Fibroblast of lung (primary cell): ENCODE measurements around the gene RCAN1. TPM values are rescaled to one million over a fixed set of nuclear protein-coding genes. Genes with fewer than 3 reads are reported as not detected.
A peak's percentile ranks its signal among the peaks of the same experiment; 100 is the strongest.

ENCODE experiments used
- DNase-seq, 2 donors: peaks; one replicate each; pipeline versions ENCODE4 v3.0.0 to v3.0.0-alpha.2; 2010; ENCODE audit warnings: low read depth in 2 of 2
- H2AFZ ChIP-seq: 2 replicates; pipeline ENCODE4 v1.5.1; 2012; ENCODE audit warnings: low read length, control low read depth, inconsistent platforms
- H3K27ac ChIP-seq: 2 replicates; pipeline ENCODE4 v1.5.1; 2011; ENCODE audit warnings: low read length, control low read depth; ENCODE audit not compliant: insufficient read depth
- H3K27me3 ChIP-seq: 2 replicates; pipeline ENCODE4 v1.5.1; 2011; ENCODE audit warnings: mild to moderate bottlenecking, low read length; ENCODE audit not compliant: control insufficient read depth, insufficient read depth
- H3K36me3 ChIP-seq: 2 replicates; pipeline ENCODE4 v1.5.1; 2011; ENCODE audit warnings: low read length; ENCODE audit not compliant: control insufficient read depth, insufficient read depth
- H3K4me1 ChIP-seq: 2 replicates; pipeline ENCODE4 v1.5.1; 2011; ENCODE audit warnings: low read length; ENCODE audit not compliant: control insufficient read depth, insufficient read depth; ENCODE audit errors: extremely low read depth
- H3K4me2 ChIP-seq: 2 replicates; pipeline ENCODE4 v1.5.1; 2011; ENCODE audit warnings: low read length, control low read depth; ENCODE audit not compliant: insufficient read depth; ENCODE audit errors: extremely low read depth
- H3K4me3 ChIP-seq, 4 experiments: fragments of 200-600 bp in 1 of 4; sonication (generic) in 1 of 4; replicated peaks in 1 of 4; 2 replicates each; pipeline ENCODE4 v1.5.1; 2011 to 2016; ENCODE audit warnings: low read length in 4 of 4, low read depth in 3 of 4, mild to moderate bottlenecking in 3 of 4, control low read depth in 2 of 4, inconsistent platforms in 1 of 4, mixed read lengths in 1 of 4; ENCODE audit not compliant: insufficient read depth in 1 of 4; ENCODE audit errors: control extremely low read depth in 1 of 4
- H3K79me2 ChIP-seq: 2 replicates; pipeline ENCODE4 v1.5.1; 2012; ENCODE audit warnings: mild to moderate bottlenecking, low read length, inconsistent platforms; ENCODE audit not compliant: control insufficient read depth, insufficient read depth
- H3K9ac ChIP-seq: 2 replicates; pipeline ENCODE4 v1.5.1; 2011; ENCODE audit warnings: mild to moderate bottlenecking, low read length, control low read depth; ENCODE audit not compliant: insufficient read depth
- H3K9me3 ChIP-seq: 2 replicates; pipeline ENCODE4 v1.5.1; 2012; ENCODE audit warnings: low read depth, low read length; ENCODE audit not compliant: control insufficient read depth, insufficient read depth
- H4K20me1 ChIP-seq: 2 replicates; pipeline ENCODE4 v1.5.1; 2011; ENCODE audit warnings: low read length; ENCODE audit not compliant: control insufficient read depth, insufficient read depth; ENCODE audit errors: extremely low read depth
- CTCF ChIP-seq, 2 donors: IDR thresholded peaks in 1 of 2; conservative IDR thresholded peaks in 1 of 2; 1 replicate in 1 of 2; 2 replicates in 1 of 2; pipeline ENCODE4 v1.5.1; 2011 to 2012; ENCODE audit warnings: low read length in 2 of 2, control low read depth in 1 of 2, inconsistent platforms in 1 of 2, low read depth in 1 of 2, mild to moderate bottlenecking in 1 of 2
- EZH2 ChIP-seq: IDR thresholded peaks from 2 replicates; pipeline ENCODE4 v1.5.1; 2012; ENCODE audit warnings: low read length, control low read depth, mild to moderate bottlenecking; ENCODE audit errors: missing control alignments
- polyA plus RNA-seq, 2 donors: library from polyadenylated mRNA; depleted of rRNA in 1 of 2; stranded (reverse) in 1 of 2; unstranded in 1 of 2; fragments of >200 nt; gene quantifications; 2 replicates each; pipeline ENCODE4 v1.2.1, GENCODE V29; 2011 to 2012; ENCODE audit warnings: missing spikeins in 1 of 2
- total RNA-seq: library from RNA; depleted of rRNA; stranded (reverse); fragments of >200 nt; gene quantifications from 2 replicates; pipeline ENCODE4 v1.2.1, GENCODE V29; 2014

Gene RCAN1
- total and polyA plus RNA-seq, 2 donors (not counting 1 experiment from before 2014, with no cell fraction given), result 94.8 to 259 TPM

GRCh38 chr21:34615487-34615814 lies 538 bp upstream of the RCAN1 start:
- no peak overlapping the region for H3K27ac ChIP-seq
- no peaks in the 10 kb centered on the region for H4K20me1 ChIP-seq
- no peak for TF ChIP-seq CTCF (conservative IDR thresholded peaks at IDR 0.05 in 1 of 2, IDR thresholded peaks at IDR 0.05 in 1 of 2; ENCODE audit: low read depth in 1 of 2, low read length in 2 of 2)
- TF ChIP-seq EZH2, result no peak

GRCh38 chr21:34613679-34614627 lies 960 bp downstream of the RCAN1 start:
- peak in 1 of 2 donors; percentile 25 for DNase-seq
- Histone ChIP-seq H3K79me2 (no peaks in the 10 kb centered on the region), H3K9ac (peak overlapping the region; percentile 71)

More at GRCh38 chr21:34615487-34615814, 538 bp upstream of the RCAN1 start:
- Histone ChIP-seq H3K36me3 (no peaks in the 10 kb centered on the region), H3K27me3 (peaks cover 3% of the 10 kb centered on the region), H2AFZ (peak overlapping the region; percentile 93), H3K9ac (peak overlapping the region; percentile 71), H3K4me3 (peak overlapping the region; percentile 72 to 84 (median 80)), H3K4me1 (no peaks in the 10 kb centered on the region), H3K79me2 (no peaks in the 10 kb centered on the region), H3K9me3 (no peaks in the 10 kb centered on the region), H3K4me2 (peak overlapping the region; percentile 79)
- DNase-seq, result no peak

More at GRCh38 chr21:34613679-34614627, 960 bp downstream of the RCAN1 start:
- H3K4me3 ChIP-seq, result peak overlapping the region; percentile 50 to 77 (median 72)
- no peaks in the 10 kb centered on the region for H3K27me3 ChIP-seq
- no peaks in the 10 kb centered on the region for H3K36me3 ChIP-seq
- peak overlapping the region; percentile 77 for H3K4me2 ChIP-seq
- no peak overlapping the region for H3K27ac ChIP-seq
- TF ChIP-seq EZH2 (no peak), CTCF (conservative IDR thresholded peaks at IDR 0.05 in 1 of 2, IDR thresholded peaks at IDR 0.05 in 1 of 2; ENCODE audit: low read depth in 1 of 2, low read length in 2 of 2) (no peak)
- H4K20me1 ChIP-seq, result no peaks in the 10 kb centered on the region
- peak overlapping the region; percentile 73 for H2AFZ ChIP-seq
- H3K9me3 ChIP-seq, result no peaks in the 10 kb centered on the region
- no peaks in the 10 kb centered on the region for H3K4me1 ChIP-seq
